ENCODE data around the gene CD3D. TPM values are rescaled to one million over a fixed set of nuclear protein-coding genes. Genes with fewer than 3 reads are reported as not detected.

The CD3D gene
- total RNA-seq, 4 donors from 2014 or later: 1.1 TPM; not detected in 3

GRCh38 chr11:118341261-118341660 lies 1.2 kb downstream of the CD3D start:
- H3K4me1 ChIP-seq: no peaks in the 10 kb centered on the region
- no peak overlapping the region for H3K27ac ChIP-seq
- H3K27me3 ChIP-seq: peaks cover 0 to 14% of the 10 kb centered on the region in 2 donors
- H3K36me3 ChIP-seq: no peaks in the 10 kb centered on the region
- H3K4me3 ChIP-seq: no peak overlapping the region
- no peak for DNase-seq (ENCODE audit: low spot score in 2 of 2)
- WGBS, 2 donors: 91 to 97% methylated on average over 3 of the region's 3 CpGs
- no peak for TF ChIP-seq CTCF (IDR thresholded peaks at IDR 0.05)
- TF ChIP-seq POLR2A (IDR thresholded peaks at IDR 0.05): no peak
- TF ChIP-seq EP300 (IDR thresholded peaks at IDR 0.05): no peak
- no peaks in the 10 kb centered on the region for H3K9me3 ChIP-seq

DNA sequence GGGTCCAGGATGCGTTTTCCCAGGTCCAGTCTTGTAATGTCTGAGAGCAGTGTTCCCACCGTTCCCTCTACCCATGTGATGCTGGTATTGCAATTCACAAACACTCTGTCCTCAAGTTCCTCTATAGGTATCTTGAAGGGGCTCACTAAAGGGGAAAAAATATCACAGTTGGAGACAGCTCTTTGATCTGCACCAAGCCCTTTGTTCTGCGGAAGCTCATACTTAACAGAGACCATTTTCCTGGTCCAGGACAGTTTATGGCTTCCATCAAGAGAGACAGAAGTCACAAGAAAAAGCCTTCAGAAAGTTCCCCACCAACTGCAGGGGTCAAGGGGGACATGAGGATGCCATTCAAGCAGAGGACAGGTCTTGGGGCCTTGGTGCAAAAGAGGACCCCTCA lies 2.1 kb downstream of the CD3D start:
- WGBS, 2 donors: 81 to 86% methylated on average over 3 of the region's 3 CpGs

GRCh38 chr11:118339281-118339961 lies 3.1 kb downstream of the CD3D start:
- Histone ChIP-seq H3K27ac (peak overlapping the region in 1 of 4 donors; percentile 23), H3K36me3 (no peaks in the 10 kb centered on the region), H3K4me1 (no peaks in the 10 kb centered on the region), H3K4me3 (no peak overlapping the region), H3K27me3 (peaks cover 0 to 14% of the 10 kb centered on the region in 2 donors), H3K9me3 (no peaks in the 10 kb centered on the region)
- 69 to 79% methylated on average over 5 of the region's 5 CpGs for WGBS, 2 donors
- TF ChIP-seq EP300 (IDR thresholded peaks at IDR 0.05) (no peak), CTCF (IDR thresholded peaks at IDR 0.05) (no peak), POLR2A (IDR thresholded peaks at IDR 0.05) (no peak)
- DNase-seq (ENCODE audit: low spot score in 2 of 2): no peak

More for the DNA sequence above, 2.1 kb downstream of the CD3D start:
- H3K36me3 ChIP-seq: no peaks in the 10 kb centered on the region
- H3K27me3 ChIP-seq: peaks cover 0 to 14% of the 10 kb centered on the region in 2 donors
- no peak overlapping the region for H3K4me3 ChIP-seq
- no peaks in the 10 kb centered on the region for H3K9me3 ChIP-seq
- DNase-seq (ENCODE audit: low spot score in 2 of 2): no peak
- H3K27ac ChIP-seq: no peak overlapping the region
- TF ChIP-seq EP300 (IDR thresholded peaks at IDR 0.05) (no peak), CTCF (IDR thresholded peaks at IDR 0.05) (no peak), POLR2A (IDR thresholded peaks at IDR 0.05) (no peak)
- H3K4me1 ChIP-seq: no peaks in the 10 kb centered on the region

DNA sequence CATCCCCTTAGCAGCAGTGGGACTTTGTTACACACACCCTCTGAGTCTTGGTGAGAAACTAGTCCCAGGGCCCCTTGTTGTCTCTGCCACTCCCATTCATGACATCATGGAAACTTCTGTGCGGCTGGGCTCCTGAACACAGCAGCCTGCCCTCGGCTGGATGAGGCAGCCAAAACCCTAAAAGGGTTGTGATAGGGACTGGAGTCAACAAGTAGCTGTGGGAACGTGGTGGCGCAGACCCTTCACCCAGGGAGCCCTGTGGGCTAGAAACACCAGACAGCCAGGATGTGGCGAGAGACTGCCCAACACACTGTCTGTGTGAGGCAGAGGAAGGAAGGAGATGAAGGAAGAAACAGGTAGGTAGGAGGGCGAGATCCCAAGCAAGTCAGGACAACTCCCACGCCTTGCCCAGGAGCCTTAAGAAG lies 3.9 kb downstream of the CD3D start:
- no peak for DNase-seq (ENCODE audit: low spot score in 2 of 2)
- WGBS, 2 donors: 62 to 63% methylated on average over 7 of the region's 7 CpGs
- Histone ChIP-seq H3K36me3 (no peaks in the 10 kb centered on the region), H3K9me3 (no peaks in the 10 kb centered on the region), H3K27ac (peak overlapping the region in 1 of 4 donors; percentile 59), H3K4me3 (no peak overlapping the region), H3K27me3 (peaks cover 0 to 14% of the 10 kb centered on the region in 2 donors), H3K4me1 (no peaks in the 10 kb centered on the region)
- no peak for TF ChIP-seq CTCF (IDR thresholded peaks at IDR 0.05)
- TF ChIP-seq POLR2A (IDR thresholded peaks at IDR 0.05): no peak

GRCh38 chr11:118334745-118335144 lies 7.8 kb downstream of the CD3D start:
- H3K4me3 ChIP-seq: no peak overlapping the region
- WGBS, 2 donors: 52% methylated on average over 1 of the region's 1 CpG
- H3K36me3 ChIP-seq: no peaks in the 10 kb centered on the region
- no peaks in the 10 kb centered on the region for H3K4me1 ChIP-seq
- no peak overlapping the region for H3K27ac ChIP-seq
- TF ChIP-seq CTCF (IDR thresholded peaks at IDR 0.05) (no peak), EP300 (IDR thresholded peaks at IDR 0.05) (no peak), POLR2A (IDR thresholded peaks at IDR 0.05) (no peak)
- H3K9me3 ChIP-seq: peaks cover 0 to under 1% (median 0%) of the 10 kb centered on the region in 4 donors
- DNase-seq (ENCODE audit: low spot score in 2 of 2): no peak
- peaks cover 0 to 9% of the 10 kb centered on the region in 2 donors for H3K27me3 ChIP-seq
